Measurements from ENCODE around the gene SPG11. TPM values are rescaled to one million over a fixed set of nuclear protein-coding genes. Genes with fewer than 3 reads are reported as not detected.

The SPG11 gene
- total and polyA plus RNA-seq, 10 of the 15 experiments (the other 5 are each of a cell fraction or from before 2014, with no cell fraction given), result 22.1 to 85.1 (median 47.2) TPM

DNA sequence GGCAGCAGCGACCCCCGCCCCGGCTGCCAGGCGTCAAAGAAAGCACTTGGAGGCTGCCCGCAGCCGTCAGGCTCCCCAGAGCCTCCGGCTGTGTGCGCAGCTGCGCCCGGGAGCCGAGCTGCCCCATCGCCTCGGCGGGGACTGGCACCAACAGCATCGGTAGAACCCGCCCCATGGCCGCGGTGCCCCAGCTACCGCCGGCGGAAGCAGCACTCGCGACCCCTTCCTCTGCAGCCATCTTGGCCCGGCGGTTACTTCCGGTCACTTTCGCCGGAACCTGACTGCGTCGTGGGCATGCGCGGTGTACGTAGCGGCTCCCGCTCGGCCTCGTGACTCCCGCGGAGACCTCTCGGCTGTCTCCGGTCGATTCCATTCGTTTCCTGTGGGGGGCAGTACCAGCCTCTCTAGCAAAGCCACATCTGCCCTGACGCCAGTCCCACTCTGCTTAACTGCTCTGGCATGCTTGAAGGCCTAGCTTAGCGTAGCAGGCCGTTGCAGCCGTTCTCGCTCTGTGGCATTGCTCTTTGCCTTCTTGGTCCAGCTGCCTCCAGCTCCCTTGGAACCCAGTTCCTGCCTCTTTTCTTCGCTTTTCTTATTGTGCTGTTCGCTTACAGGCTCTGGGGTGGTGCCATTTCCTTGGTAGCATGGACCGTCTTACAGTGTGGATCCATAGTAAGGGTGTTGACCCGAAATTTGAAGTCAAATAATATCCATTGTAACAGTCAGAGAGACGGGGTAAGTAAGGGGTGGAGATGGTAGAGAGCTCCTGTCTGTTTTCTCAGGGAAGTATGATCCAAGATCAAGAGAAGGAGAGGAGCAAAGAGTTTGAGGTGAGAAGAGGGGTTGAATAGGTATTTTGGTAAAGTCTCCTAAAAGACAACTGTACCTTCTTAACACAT, at the start of gene SPG11 (continued):
- TF ChIP-seq, protein P1, sequence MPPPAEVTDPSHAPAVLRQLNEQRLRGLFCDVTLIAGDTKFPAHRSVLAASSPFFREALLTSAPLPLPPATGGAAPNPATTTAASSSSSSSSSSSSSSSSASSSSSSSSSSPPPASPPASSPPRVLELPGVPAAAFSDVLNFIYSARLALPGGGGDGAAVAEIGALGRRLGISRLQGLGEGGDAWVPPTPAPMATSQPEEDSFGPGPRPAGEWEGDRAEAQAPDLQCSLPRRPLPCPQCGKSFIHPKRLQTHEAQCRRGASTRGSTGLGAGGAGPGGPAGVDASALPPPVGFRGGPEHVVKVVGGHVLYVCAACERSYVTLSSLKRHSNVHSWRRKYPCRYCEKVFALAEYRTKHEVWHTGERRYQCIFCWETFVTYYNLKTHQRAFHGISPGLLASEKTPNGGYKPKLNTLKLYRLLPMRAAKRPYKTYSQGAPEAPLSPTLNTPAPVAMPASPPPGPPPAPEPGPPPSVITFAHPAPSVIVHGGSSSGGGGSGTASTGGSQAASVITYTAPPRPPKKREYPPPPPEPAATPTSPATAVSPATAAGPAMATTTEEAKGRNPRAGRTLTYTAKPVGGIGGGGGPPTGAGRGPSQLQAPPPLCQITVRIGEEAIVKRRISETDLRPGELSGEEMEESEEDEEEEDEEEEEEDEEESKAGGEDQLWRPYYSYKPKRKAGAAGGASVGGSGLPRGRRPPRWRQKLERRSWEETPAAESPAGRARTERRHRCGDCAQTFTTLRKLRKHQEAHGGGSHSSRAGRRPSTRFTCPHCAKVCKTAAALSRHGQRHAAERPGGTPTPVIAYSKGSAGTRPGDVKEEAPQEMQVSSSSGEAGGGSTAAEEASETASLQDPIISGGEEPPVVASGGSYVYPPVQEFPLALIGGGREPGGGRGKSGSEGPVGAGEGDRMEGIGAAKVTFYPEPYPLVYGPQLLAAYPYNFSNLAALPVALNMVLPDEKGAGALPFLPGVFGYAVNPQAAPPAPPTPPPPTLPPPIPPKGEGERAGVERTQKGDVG (CRISPR knock-in tag; IDR thresholded peaks at IDR 0.05), result no peak
- peak; percentile 92 for TF ChIP-seq SMC3 (IDR thresholded peaks at IDR 0.05; ENCODE audit: borderline replicate concordance, low read length)
- TF ChIP-seq, protein P2, sequence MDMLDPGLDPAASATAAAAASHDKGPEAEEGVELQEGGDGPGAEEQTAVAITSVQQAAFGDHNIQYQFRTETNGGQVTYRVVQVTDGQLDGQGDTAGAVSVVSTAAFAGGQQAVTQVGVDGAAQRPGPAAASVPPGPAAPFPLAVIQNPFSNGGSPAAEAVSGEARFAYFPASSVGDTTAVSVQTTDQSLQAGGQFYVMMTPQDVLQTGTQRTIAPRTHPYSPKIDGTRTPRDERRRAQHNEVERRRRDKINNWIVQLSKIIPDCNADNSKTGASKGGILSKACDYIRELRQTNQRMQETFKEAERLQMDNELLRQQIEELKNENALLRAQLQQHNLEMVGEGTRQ (IDR thresholded peaks at IDR 0.05; ENCODE audit: borderline replicate concordance, low read depth, low read length), result peak; percentile 86
- no peak; the same call in 1 of the 2 replicates for TF ChIP-seq TCF3 (IDR thresholded peaks at IDR 0.05; ENCODE audit: borderline replicate concordance, insufficient read depth, low read depth, low read length)
- TF ChIP-seq SUPT20H (IDR thresholded peaks at IDR 0.05; ENCODE audit: borderline replicate concordance, control insufficient read depth, low read depth, low read length), result no peak
- TF ChIP-seq, protein P3, sequence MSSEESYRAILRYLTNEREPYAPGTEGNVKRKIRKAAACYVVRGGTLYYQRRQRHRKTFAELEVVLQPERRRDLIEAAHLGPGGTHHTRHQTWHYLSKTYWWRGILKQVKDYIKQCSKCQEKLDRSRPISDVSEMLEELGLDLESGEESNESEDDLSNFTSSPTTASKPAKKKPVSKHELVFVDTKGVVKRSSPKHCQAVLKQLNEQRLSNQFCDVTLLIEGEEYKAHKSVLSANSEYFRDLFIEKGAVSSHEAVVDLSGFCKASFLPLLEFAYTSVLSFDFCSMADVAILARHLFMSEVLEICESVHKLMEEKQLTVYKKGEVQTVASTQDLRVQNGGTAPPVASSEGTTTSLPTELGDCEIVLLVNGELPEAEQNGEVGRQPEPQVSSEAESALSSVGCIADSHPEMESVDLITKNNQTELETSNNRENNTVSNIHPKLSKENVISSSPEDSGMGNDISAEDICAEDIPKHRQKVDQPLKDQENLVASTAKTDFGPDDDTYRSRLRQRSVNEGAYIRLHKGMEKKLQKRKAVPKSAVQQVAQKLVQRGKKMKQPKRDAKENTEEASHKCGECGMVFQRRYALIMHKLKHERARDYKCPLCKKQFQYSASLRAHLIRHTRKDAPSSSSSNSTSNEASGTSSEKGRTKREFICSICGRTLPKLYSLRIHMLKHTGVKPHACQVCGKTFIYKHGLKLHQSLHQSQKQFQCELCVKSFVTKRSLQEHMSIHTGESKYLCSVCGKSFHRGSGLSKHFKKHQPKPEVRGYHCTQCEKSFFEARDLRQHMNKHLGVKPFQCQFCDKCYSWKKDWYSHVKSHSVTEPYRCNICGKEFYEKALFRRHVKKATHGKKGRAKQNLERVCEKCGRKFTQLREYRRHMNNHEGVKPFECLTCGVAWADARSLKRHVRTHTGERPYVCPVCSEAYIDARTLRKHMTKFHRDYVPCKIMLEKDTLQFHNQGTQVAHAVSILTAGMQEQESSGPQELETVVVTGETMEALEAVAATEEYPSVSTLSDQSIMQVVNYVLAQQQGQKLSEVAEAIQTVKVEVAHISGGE (CRISPR knock-in tag; IDR thresholded peaks at IDR 0.05), result 0 out of 2 replicates have a peak, but pooled peaks have one; percentile 62
- peak; percentile 69 for TF ChIP-seq KLF5 (IDR thresholded peaks at IDR 0.05; ENCODE audit: partially characterized antibody)
- TF ChIP-seq CHD4 (IDR thresholded peaks at IDR 0.05), result peak; percentile 82; the same call in 1 of the 2 replicates
- TF ChIP-seq, protein P4, sequence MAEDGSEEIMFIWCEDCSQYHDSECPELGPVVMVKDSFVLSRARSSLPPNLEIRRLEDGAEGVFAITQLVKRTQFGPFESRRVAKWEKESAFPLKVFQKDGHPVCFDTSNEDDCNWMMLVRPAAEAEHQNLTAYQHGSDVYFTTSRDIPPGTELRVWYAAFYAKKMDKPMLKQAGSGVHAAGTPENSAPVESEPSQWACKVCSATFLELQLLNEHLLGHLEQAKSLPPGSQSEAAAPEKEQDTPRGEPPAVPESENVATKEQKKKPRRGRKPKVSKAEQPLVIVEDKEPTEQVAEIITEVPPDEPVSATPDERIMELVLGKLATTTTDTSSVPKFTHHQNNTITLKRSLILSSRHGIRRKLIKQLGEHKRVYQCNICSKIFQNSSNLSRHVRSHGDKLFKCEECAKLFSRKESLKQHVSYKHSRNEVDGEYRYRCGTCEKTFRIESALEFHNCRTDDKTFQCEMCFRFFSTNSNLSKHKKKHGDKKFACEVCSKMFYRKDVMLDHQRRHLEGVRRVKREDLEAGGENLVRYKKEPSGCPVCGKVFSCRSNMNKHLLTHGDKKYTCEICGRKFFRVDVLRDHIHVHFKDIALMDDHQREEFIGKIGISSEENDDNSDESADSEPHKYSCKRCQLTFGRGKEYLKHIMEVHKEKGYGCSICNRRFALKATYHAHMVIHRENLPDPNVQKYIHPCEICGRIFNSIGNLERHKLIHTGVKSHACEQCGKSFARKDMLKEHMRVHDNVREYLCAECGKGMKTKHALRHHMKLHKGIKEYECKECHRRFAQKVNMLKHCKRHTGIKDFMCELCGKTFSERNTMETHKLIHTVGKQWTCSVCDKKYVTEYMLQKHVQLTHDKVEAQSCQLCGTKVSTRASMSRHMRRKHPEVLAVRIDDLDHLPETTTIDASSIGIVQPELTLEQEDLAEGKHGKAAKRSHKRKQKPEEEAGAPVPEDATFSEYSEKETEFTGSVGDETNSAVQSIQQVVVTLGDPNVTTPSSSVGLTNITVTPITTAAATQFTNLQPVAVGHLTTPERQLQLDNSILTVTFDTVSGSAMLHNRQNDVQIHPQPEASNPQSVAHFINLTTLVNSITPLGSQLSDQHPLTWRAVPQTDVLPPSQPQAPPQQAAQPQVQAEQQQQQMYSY (CRISPR knock-in tag; IDR thresholded peaks at IDR 0.05), result no peak
- no peak for TF ChIP-seq MTA3 (IDR thresholded peaks at IDR 0.05; ENCODE audit: borderline replicate concordance, low read length)
- TF ChIP-seq, protein P5, sequence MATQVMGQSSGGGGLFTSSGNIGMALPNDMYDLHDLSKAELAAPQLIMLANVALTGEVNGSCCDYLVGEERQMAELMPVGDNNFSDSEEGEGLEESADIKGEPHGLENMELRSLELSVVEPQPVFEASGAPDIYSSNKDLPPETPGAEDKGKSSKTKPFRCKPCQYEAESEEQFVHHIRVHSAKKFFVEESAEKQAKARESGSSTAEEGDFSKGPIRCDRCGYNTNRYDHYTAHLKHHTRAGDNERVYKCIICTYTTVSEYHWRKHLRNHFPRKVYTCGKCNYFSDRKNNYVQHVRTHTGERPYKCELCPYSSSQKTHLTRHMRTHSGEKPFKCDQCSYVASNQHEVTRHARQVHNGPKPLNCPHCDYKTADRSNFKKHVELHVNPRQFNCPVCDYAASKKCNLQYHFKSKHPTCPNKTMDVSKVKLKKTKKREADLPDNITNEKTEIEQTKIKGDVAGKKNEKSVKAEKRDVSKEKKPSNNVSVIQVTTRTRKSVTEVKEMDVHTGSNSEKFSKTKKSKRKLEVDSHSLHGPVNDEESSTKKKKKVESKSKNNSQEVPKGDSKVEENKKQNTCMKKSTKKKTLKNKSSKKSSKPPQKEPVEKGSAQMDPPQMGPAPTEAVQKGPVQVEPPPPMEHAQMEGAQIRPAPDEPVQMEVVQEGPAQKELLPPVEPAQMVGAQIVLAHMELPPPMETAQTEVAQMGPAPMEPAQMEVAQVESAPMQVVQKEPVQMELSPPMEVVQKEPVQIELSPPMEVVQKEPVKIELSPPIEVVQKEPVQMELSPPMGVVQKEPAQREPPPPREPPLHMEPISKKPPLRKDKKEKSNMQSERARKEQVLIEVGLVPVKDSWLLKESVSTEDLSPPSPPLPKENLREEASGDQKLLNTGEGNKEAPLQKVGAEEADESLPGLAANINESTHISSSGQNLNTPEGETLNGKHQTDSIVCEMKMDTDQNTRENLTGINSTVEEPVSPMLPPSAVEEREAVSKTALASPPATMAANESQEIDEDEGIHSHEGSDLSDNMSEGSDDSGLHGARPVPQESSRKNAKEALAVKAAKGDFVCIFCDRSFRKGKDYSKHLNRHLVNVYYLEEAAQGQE (IDR thresholded peaks at IDR 0.05; ENCODE audit: low read depth, low read length), result no peak
- no peak for TF ChIP-seq SUZ12 (IDR thresholded peaks at IDR 0.05; ENCODE audit: unreplicated experiment)
